Measurements from ENCODE around the gene IGLL5. TPM values are rescaled to one million over a fixed set of nuclear protein-coding genes. Genes with fewer than 3 reads are reported as not detected.

Gene IGLL5
- total and polyA plus RNA-seq, 2 donors (not counting 3 experiments of a cell fraction or from before 2014, with no cell fraction given), result not detected

- Histone ChIP-seq H3K4me2 (ENCODE audit: insufficient read depth, low read length) (no peak overlapping the region), H3K4me3 (replicated peaks in 1 of 3; ENCODE audit: insufficient read depth in 1 of 3, low read depth in 1 of 3, low read length in 3 of 3) (no peak overlapping the region), H2AFZ (ENCODE audit: low read depth, low read length) (no peak overlapping the region), H3K36me3 (ENCODE audit: control insufficient read depth in 2 of 2, extremely low read depth in 1 of 2, insufficient read depth in 2 of 2, low read length in 2 of 2) (no peaks in the 10 kb centered on the region), H3K9ac (replicated peaks; ENCODE audit: extremely low read depth, insufficient read depth, low read length) (no peak overlapping the region), H3K9me3 (replicated peaks; ENCODE audit: control insufficient read depth, insufficient read depth, low read length) (no peaks in the 10 kb centered on the region), H3K27ac (ENCODE audit: insufficient read depth, low read depth, low read length) (no peak overlapping the region), H3K4me1 (ENCODE audit: control insufficient read depth, extremely low read depth, insufficient read depth, low read length) (no peaks in the 10 kb centered on the region), H3K27me3 (ENCODE audit: control insufficient read depth in 2 of 2, insufficient read depth in 2 of 2, low read length in 2 of 2) (peaks cover 2 to 5% of the 10 kb centered on the region in 2 experiments), H4K20me1 (replicated peaks; ENCODE audit: control insufficient read depth, extremely low read depth, insufficient read depth, low read length) (no peaks in the 10 kb centered on the region), H3K9me1 (replicated peaks; ENCODE audit: control insufficient read depth, extremely low read depth, insufficient read depth, low read length) (no peaks in the 10 kb centered on the region), H3K79me2 (ENCODE audit: control insufficient read depth, insufficient read depth, low read length) (no peaks in the 10 kb centered on the region)
- DNase-seq (ENCODE audit: low read depth, low spot score) (no peak), FAIRE-seq (no peak)
- dilution Hi-C loops (cut with MboI; ENCODE audit: extremely low pct_ligation_motif_present, low sequenced_read_pairs) (no loop called here), intact Hi-C loops (cut with micrococcal nuclease) (no loop called here)
- ChIA-PET POLR2A (no interaction called here), CTCF (interaction anchor here (0.8 to 1.5 kb wide), 3 partner anchors 9 to 23 kb away, joined by 3 to 7 read pairs (median 3); no protein-coding TSS in a partner anchor)
- TF ChIP-seq POLR2A (IDR thresholded peaks at IDR 0.05; ENCODE audit: low read depth, low read length), result no peak
- TF ChIP-seq MAX (IDR thresholded peaks at IDR 0.05; ENCODE audit: insufficient read depth, insufficient read length), result no peak
- TF ChIP-seq FOS (IDR thresholded peaks at IDR 0.05; ENCODE audit: borderline replicate concordance, insufficient read depth, low read length), result no peak
- TF ChIP-seq GATA2 (IDR thresholded peaks at IDR 0.05; ENCODE audit: insufficient read depth, insufficient read length, low read depth, low read length), result no peak
- no peak for TF ChIP-seq POLR2AphosphoS5 (IDR thresholded peaks at IDR 0.05; ENCODE audit: insufficient read depth, low read depth, low read length)
- no peak for TF ChIP-seq JUN (IDR thresholded peaks at IDR 0.05; ENCODE audit: borderline replicate concordance, insufficient read depth, insufficient read length, low read depth)
- no peak for TF ChIP-seq MYC (IDR thresholded peaks at IDR 0.05; ENCODE audit: low read depth, low read length)
- TF ChIP-seq CTCF (IDR thresholded peaks at IDR 0.05; ENCODE audit: extremely low read depth in 1 of 2, insufficient read depth in 1 of 2, low read depth in 1 of 2, low read length in 2 of 2), result no peak
- TF ChIP-seq EZH2 (IDR thresholded peaks at IDR 0.05; ENCODE audit: borderline replicate concordance, low read depth, low read length, severe bottlenecking), result no peak
- BruUV-seq (replicated peaks), result no TSS peak
Observed at GRCh38 chr22:22870577-22871404, 16.8 kb upstream of the IGLL5 start.

Measured in endothelial cell of umbilical vein (primary cell).